ENCODE measurements around the gene PTGES3L.

The PTGES3L gene

DNA sequence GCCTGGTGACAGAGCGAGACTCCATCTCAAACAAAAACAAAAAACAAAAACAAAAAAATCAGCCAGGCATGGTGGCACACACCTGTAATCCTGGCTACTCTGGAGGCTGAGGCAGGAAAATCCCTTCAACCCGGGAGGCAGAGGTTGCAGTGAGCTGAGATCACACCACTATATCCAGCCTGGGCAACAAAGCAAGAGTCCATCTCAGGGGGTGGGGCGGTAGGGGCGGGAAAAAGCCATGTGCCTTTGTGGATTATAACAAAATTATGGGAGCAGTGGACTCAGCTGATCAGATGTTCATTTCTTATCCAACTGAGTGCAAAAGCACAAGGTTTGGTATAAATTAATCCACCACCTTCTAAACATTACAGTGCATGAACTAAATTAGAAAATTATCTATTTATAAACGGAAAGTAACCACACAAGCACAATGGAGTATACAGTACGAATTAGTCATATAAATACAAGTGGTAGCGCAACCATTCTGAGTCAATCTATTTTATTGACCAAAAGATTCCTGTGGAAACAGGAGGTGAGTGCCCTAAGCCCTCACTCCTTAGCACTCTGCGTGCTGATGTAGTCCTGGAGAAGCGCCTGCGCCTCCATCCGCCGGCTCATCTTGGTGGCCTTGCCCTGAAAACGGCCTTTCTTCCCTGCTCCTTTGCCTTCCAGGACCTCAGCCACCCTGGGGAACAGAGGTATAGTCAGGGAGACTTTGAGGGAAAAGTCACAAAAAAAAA, 29.7 kb downstream of the PTGES3L start:
- no peaks in the 10 kb centered on the region for H3K4me1 ChIP-seq
- no peaks in the 10 kb centered on the region for H3K9me3 ChIP-seq
- DNase-seq = no peak
- H3K27me3 ChIP-seq = no peaks in the 10 kb centered on the region
- TF ChIP-seq, protein P1, sequence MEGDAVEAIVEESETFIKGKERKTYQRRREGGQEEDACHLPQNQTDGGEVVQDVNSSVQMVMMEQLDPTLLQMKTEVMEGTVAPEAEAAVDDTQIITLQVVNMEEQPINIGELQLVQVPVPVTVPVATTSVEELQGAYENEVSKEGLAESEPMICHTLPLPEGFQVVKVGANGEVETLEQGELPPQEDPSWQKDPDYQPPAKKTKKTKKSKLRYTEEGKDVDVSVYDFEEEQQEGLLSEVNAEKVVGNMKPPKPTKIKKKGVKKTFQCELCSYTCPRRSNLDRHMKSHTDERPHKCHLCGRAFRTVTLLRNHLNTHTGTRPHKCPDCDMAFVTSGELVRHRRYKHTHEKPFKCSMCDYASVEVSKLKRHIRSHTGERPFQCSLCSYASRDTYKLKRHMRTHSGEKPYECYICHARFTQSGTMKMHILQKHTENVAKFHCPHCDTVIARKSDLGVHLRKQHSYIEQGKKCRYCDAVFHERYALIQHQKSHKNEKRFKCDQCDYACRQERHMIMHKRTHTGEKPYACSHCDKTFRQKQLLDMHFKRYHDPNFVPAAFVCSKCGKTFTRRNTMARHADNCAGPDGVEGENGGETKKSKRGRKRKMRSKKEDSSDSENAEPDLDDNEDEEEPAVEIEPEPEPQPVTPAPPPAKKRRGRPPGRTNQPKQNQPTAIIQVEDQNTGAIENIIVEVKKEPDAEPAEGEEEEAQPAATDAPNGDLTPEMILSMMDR (IDR thresholded peaks at IDR 0.05; ENCODE audit: low read depth, low read length) = no peak
- H3K4me3 ChIP-seq (ENCODE audit: low read depth, low read length) = no peak overlapping the region
- peaks cover 51% of the 10 kb centered on the region for H3K36me3 ChIP-seq

DNA sequence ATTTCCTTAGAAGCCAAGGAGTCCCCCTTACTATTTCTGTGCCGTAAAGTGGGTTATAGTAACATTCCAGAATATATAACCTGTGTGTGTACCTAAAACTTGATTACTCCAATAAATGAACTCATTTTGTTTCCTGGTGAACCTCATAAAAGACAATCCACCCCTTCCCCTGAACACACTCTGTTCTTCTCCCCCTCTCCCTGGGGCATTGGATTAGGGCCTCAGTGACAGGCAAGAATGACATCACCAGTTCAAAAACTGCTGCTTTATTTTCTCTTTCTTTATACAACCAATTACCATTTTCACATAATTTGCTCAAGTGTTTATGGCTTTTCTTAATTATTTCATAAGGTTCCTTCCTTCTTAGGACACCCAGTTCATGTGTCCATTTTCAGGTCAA, 33.1 kb downstream of the PTGES3L start:
- no peak for DNase-seq
- Histone ChIP-seq H3K4me1 (no peaks in the 10 kb centered on the region), H3K9me3 (no peaks in the 10 kb centered on the region), H3K36me3 (peaks cover 25% of the 10 kb centered on the region), H3K27me3 (no peaks in the 10 kb centered on the region), H3K4me3 (ENCODE audit: low read depth, low read length) (no peak overlapping the region)
- TF ChIP-seq, protein P1 (IDR thresholded peaks at IDR 0.05; ENCODE audit: low read depth, low read length) = no peak

DNA sequence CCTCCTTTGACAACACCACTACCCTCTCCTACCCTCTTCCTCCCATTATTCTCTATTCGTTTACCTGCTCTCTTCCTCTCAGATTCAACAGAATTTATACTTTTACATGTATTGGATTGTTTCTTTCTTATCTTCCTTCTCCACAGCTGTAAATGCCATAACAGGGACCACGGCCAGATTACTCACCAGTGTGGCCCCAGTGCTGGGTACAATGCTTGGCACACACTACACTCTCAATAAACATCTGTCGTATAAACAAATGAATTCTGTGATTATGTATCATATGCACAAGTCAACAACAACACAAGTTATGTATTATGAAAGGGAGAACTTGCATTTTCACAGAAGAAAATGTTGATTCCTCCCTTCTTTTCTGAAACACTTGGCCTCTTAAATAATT, 35.7 kb downstream of the PTGES3L start:
- DNase-seq = no peak
- Histone ChIP-seq H3K9me3 (no peaks in the 10 kb centered on the region), H3K4me1 (no peaks in the 10 kb centered on the region), H3K4me3 (ENCODE audit: low read depth, low read length) (no peak overlapping the region), H3K27me3 (peaks cover 6% of the 10 kb centered on the region; the same call in 1 of the 2 replicates), H3K36me3 (peaks cover 2% of the 10 kb centered on the region; the same call in 1 of the 2 replicates)
- TF ChIP-seq, protein P1 (IDR thresholded peaks at IDR 0.05; ENCODE audit: low read depth, low read length) = no peak

DNA sequence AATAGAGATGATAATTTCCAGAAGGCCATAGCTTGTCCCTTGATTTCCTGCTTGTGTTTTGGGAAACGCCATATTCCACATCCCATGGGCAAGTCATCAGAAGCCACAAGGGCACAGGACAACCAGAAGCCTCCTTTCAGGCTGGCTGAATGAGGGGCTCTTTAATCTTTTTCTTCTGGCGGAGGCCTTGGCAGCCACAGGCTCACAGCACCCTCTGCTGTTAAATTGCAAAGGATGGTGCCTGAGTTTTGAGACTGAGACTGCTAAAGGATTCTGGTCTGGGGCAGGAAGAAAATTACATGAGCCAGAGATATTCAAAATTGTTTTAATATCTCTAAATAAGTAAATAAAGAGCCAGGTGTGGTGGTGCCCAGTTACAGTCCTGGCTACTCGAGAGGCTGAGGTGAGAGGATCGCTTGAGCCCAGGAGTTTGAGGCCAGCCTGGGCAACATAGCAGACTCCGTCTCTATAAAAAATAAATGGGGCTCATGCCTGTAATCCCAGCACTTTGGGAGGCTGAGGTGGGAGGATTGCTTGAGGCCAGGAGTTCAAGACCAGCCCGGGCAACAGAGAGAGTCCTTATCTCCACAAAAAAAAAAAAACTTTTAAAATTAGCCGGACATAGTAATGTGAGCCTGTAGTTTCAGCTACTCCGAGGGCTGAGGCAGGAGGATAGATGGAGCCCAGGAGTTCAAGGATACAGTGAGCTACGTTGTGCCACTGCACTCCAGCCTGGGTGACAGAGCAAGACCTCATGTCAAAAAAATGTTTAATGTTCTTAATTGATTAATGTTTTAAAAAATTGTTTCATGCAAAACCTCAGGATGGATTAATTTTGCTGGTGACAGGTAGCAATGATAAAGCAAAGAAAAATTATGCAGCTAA, 41.9 kb downstream of the PTGES3L start:
- Histone ChIP-seq H3K36me3 (no peaks in the 10 kb centered on the region), H3K27me3 (peaks cover 24% of the 10 kb centered on the region), H3K4me1 (no peaks in the 10 kb centered on the region), H3K4me3 (ENCODE audit: low read depth, low read length) (no peak overlapping the region), H3K9me3 (no peaks in the 10 kb centered on the region)
- TF ChIP-seq, protein P1 (IDR thresholded peaks at IDR 0.05; ENCODE audit: low read depth, low read length) = peak; percentile 84
- peak; percentile 59 for DNase-seq

DNA sequence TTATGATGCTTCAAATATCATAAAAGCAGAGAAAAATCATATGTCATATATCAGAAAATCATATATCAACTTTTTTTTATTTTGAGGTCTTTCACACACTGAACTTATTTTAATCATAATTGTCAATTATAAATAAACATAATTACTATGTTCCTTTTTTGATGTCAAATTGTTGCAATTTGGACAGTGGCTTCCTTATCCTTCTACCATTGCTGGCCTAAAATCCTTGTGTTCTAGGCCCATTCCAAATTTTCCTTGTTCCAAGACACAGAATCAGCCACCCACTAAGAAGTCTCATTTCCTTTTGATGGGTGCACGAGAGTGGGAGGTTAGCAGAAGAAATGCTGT, 50.4 kb downstream of the PTGES3L start:
- no peak for DNase-seq
- no peak overlapping the region for H3K4me3 ChIP-seq (ENCODE audit: low read depth, low read length)
- TF ChIP-seq, protein P1 (IDR thresholded peaks at IDR 0.05; ENCODE audit: low read depth, low read length) = no peak
- peaks cover 15% of the 10 kb centered on the region for H3K27me3 ChIP-seq
- no peaks in the 10 kb centered on the region for H3K36me3 ChIP-seq
- no peaks in the 10 kb centered on the region for H3K4me1 ChIP-seq
- H3K9me3 ChIP-seq = no peaks in the 10 kb centered on the region
